IPS DF 19.7 (cell line): ENCODE results near the gene ASPA.

Source experiments
- DNase-seq: peaks from one replicate; pipeline ENCODE4 v3.0.0-alpha.2; 2013; ENCODE audit warnings: low read depth, low spot score

Gene ASPA

GRCh38 chr17:3534881-3535252, 59.1 kb downstream of the ASPA start:
- no peak for DNase-seq

- peak; percentile 54 for DNase-seq
Measured at GRCh38 chr17:3535253-3535995, 59.6 kb downstream of the ASPA start.

DNA sequence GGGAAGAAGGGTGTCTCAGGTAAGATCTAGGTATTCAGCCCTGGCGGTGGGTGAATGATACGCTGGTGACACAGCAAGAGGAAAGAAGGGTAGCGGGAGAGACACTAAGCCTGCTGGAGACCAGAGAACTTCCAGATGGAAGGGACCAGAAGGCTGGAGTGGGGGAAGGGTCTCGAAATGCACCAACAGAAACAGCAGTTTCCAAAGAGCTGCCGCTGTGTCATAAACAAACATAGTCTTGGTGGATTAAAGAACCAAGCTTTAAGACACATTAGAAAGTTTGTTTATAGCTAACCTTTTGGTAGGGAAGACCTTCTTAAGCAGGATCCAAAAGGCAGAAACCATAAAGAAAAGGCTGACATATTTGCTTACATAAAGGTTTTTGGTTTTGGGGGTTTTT, 60.9 kb downstream of the ASPA start:
- no peak for DNase-seq

- no peak for DNase-seq
Measured at GRCh38 chr17:3539881-3540540, 64.2 kb downstream of the ASPA start.

GRCh38 chr17:3542410-3543088, 66.8 kb downstream of the ASPA start:
- DNase-seq = no peak

GRCh38 chr17:3543453-3543852, 67.7 kb downstream of the ASPA start:
- no peak for DNase-seq

DNA sequence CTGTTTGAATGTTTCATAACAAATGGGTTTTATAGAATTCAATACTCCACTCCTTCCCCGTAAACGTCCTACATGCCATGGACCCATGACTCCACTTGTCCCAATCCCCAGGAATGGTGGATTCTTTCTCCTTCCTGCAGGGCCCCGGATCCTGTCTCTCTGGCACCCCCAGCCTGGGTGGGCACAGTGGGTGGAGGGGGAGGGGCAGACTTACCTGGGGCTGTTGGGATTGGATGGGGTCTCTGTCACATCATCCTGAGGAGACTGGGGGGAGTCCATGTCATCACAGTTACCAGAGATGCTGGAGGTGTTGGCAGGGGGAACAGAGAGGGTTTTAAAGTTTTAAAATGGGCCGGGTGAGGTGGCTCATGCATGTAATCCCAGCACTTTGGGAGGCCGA, 68.6 kb downstream of the ASPA start:
- DNase-seq = no peak

GRCh38 chr17:3545151-3545550, 69.4 kb downstream of the ASPA start:
- DNase-seq = no peak

- no peak for DNase-seq
Measured at GRCh38 chr17:3546521-3546920, 70.7 kb downstream of the ASPA start.

DNA sequence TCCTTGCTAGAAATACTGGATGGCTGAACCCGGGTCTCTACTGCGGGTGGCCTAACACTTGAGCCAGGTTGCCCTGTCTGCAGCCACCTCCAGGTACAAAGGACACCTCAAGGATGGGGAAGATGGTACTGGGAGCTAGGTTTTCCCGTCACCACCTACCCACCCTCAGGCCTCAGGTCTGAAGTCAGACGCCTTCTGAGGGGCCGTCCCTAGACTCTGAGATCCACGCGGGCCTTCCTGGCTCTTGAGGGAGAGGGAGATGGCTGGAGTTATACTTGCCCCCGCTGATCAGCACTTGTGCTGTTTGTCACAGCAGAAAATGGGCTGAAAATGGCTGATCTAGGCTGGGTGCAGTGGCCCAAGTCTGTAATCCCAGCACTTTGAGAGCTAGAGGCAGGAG, 71.2 kb downstream of the ASPA start:
- no peak for DNase-seq

GRCh38 chr17:3547628-3548027, 71.8 kb downstream of the ASPA start:
- DNase-seq = no peak

- DNase-seq = no peak
Measured at GRCh38 chr17:3549610-3550162, 73.9 kb downstream of the ASPA start.

GRCh38 chr17:3551189-3551588, 75.4 kb downstream of the ASPA start:
- DNase-seq = no peak

DNA sequence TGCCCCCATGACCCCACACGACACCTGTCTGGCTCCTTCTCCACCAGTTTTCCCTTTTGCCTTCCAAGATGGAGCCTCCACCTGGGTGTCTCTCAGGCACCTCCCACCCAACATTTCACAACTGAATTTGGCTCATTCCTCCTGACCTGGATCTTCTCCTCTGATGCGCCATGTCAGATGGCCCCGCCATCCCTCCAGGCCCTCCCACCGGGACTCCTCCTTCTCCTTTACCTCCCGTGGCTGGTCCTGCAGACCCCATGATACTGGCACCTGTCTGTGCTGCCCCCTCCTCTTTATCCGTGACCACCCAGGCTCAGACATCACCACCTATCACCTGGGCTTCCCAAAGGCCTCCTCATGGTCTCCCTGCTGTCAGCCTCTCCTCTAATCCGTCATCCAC, 77.1 kb downstream of the ASPA start:
- DNase-seq = no peak
